Measurements from ENCODE around the gene CMPK1. TPM values are rescaled to one million over a fixed set of nuclear protein-coding genes. Genes with fewer than 3 reads are reported as not detected.

Gene CMPK1
- total and polyA plus RNA-seq, 2 of the 8 experiments (the other 6 are each of a cell fraction or from before 2014, with no cell fraction given), result 6.0 to 36.9 TPM

DNA sequence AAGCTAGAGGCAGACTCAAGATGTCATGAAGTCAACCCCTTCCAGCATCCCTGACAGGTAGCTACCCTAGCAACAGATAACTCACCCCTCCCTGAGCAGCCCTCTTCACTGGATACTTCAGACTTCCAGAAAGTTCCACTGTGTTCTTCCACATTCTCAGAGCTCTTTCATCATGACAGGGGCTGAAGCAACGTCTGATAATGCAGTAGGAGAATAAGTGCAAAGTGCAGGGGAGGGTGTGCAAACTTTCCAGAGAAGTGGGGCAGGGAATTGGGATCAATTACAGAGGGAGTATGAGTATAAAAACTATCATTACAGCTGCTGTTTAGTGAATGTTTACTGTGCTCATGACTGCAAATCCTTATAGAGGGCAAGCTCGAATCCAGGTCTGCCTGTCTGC, 56.1 kb downstream of the CMPK1 start:
- no peak overlapping the region for H3K4me2 ChIP-seq (ENCODE audit: insufficient read depth in 1 of 2, low read depth in 2 of 2, low read length in 2 of 2)
- no peaks in the 10 kb centered on the region for H3K9me3 ChIP-seq (ENCODE audit: insufficient read depth in 2 of 2, low read depth in 1 of 2, low read length in 1 of 2)
- peaks cover 0 to 3% of the 10 kb centered on the region in 2 experiments for H4K20me1 ChIP-seq (replicated peaks in 1 of 2; ENCODE audit: control insufficient read depth in 1 of 2, insufficient read depth in 2 of 2, low read length in 2 of 2)
- no peak overlapping the region for H2AFZ ChIP-seq (ENCODE audit: low read length)
- no peak overlapping the region for H2BK12ac ChIP-seq (ENCODE audit: low read depth, low read length)
- H3K9ac ChIP-seq (replicated peaks in 1 of 4; ENCODE audit: extremely low read depth in 1 of 4, low read depth in 3 of 4, low read length in 3 of 4), result no peak overlapping the region
- FAIRE-seq (no peak), DNase-seq (ENCODE audit: low read depth in 1 of 2, low spot score in 2 of 2) (no peak)
- H3K4me3 ChIP-seq (ENCODE audit: extremely low read depth in 1 of 4, insufficient read depth in 2 of 4, low read depth in 3 of 4, low read length in 4 of 4), result no peak overlapping the region
- H3K14ac ChIP-seq (ENCODE audit: insufficient read length), result no peak overlapping the region
- no peaks in the 10 kb centered on the region for H3K79me2 ChIP-seq (ENCODE audit: control insufficient read depth in 1 of 2, insufficient read depth in 2 of 2, low read length in 2 of 2)
- no peak overlapping the region for H3K4ac ChIP-seq (replicated peaks; ENCODE audit: insufficient read length, low read depth, low read length)
- H2BK15ac ChIP-seq (ENCODE audit: low read length), result no peak overlapping the region
- no peak overlapping the region for H2BK5ac ChIP-seq (ENCODE audit: low read depth, low read length)
- H4K5ac ChIP-seq (ENCODE audit: insufficient read length, low read depth, low read length), result no peak overlapping the region
- no peaks in the 10 kb centered on the region for H3K79me1 ChIP-seq (ENCODE audit: low read depth, low read length)
- H3K23ac ChIP-seq (ENCODE audit: insufficient read length), result no peak overlapping the region
- no peak overlapping the region for H2AK5ac ChIP-seq (ENCODE audit: low read depth, low read length)
- no peak overlapping the region for H2BK120ac ChIP-seq (replicated peaks; ENCODE audit: low read depth, low read length)
- H3K56ac ChIP-seq (replicated peaks; ENCODE audit: insufficient read length, low read depth, low read length), result no peak overlapping the region
- peaks cover 0 to 2% (median 0%) of the 10 kb centered on the region in 4 experiments; a peak in 2 of 7 replicates for H3K27me3 ChIP-seq (replicated peaks in 1 of 4; ENCODE audit: control insufficient read depth in 3 of 4, extremely low read depth in 1 of 4, insufficient read depth in 3 of 4, low read length in 3 of 4)
- H3K23me2 ChIP-seq (ENCODE audit: low read depth, low read length), result no peaks in the 10 kb centered on the region
- H4K8ac ChIP-seq (ENCODE audit: extremely low read depth, insufficient read depth, low read length), result no peak overlapping the region
- no peaks in the 10 kb centered on the region for H3K4me1 ChIP-seq (replicated peaks in 1 of 4; ENCODE audit: control insufficient read depth in 3 of 4, insufficient read depth in 4 of 4, low read length in 3 of 4)
- ChIA-PET CTCF (ENCODE audit: partially characterized antibody) (interaction anchor here (0.6 to 7.0 kb wide), 28 partner anchors 9 to 365 kb away, joined by 3 to 139 read pairs (median 5); partner anchors contain the start of gene FOXD2), POLR2A (ENCODE audit: partially characterized antibody) (no interaction called here)
- H2BK20ac ChIP-seq (ENCODE audit: low read length), result no peak overlapping the region
- H4K91ac ChIP-seq (replicated peaks; ENCODE audit: insufficient read length, low read length), result no peak overlapping the region
- H3K36me3 ChIP-seq (ENCODE audit: control insufficient read depth in 2 of 4, insufficient read depth in 4 of 4, low read length in 3 of 4), result no peaks in the 10 kb centered on the region
- no peak overlapping the region for H3K18ac ChIP-seq (ENCODE audit: extremely low read depth, low read length)
- H3K27ac ChIP-seq (ENCODE audit: low read depth, low read length), result no peak overlapping the region
- 81% methylated on average over 2 of the region's 2 CpGs; no CpG with 5 or more reads in 1 of the 2 experiments for WGBS, 2 experiments (ENCODE audit: extremely low coverage in 1 of 2, insufficient coverage in 1 of 2, insufficient read length in 1 of 2, insufficient replicate concordance in 2 of 2, low coverage in 1 of 2, low lambda C conversion rate in 2 of 2, missing lambda C conversion rate in 1 of 2)
- no peak for TF ChIP-seq KDM4A (IDR thresholded peaks at IDR 0.05; ENCODE audit: low read depth, low read length, severe bottlenecking)
- no peak for TF ChIP-seq GABPA (IDR thresholded peaks at IDR 0.05; ENCODE audit: borderline replicate concordance, insufficient read depth, low read length)
- TF ChIP-seq GTF2F1 (IDR thresholded peaks at IDR 0.05; ENCODE audit: borderline replicate concordance, low read depth, low read length), result no peak
- no peak for TF ChIP-seq ASH2L (IDR thresholded peaks at IDR 0.05; ENCODE audit: low read length)
